KBM-7 (cell line): Measurements from ENCODE around the gene DENND1A.

Source experiments
- DNase-seq: peaks from one replicate; pipeline ENCODE4 v3.0.0-alpha.2; 2015
- in situ Hi-C: fragments of 300-500 bp; cut with MboI; formaldehyde crosslinking; loops from 2 replicates; pipeline ENCODE4 v1.14.3; 2020; ENCODE audit warnings: low sequenced_read_pairs, low pct_unique_long_range_greater_than_20kb, mixed read lengths

DENND1A gene

GRCh38 chr9:123723135-123723875, 206.6 kb downstream of the DENND1A start:
- no peak for DNase-seq
- in situ Hi-C loops = no loop called here

- no peak for DNase-seq
- in situ Hi-C loops = no loop called here
These were observed 207.5 kb downstream of the DENND1A start for GRCh38 chr9:123722378-123722777.

- DNase-seq = no peak
- in situ Hi-C loops = no loop called here
These were observed 211.7 kb downstream of the DENND1A start for GRCh38 chr9:123718188-123718587.

GRCh38 chr9:123717581-123718175, 212.2 kb downstream of the DENND1A start:
- in situ Hi-C loops = no loop called here
- no peak for DNase-seq

- DNase-seq = no peak
- in situ Hi-C loops = no loop called here
These were observed 213.5 kb downstream of the DENND1A start for GRCh38 chr9:123716339-123716945.

- no peak for DNase-seq
- in situ Hi-C loops = no loop called here
These were observed 214.7 kb downstream of the DENND1A start for GRCh38 chr9:123715258-123715657.

- no peak for DNase-seq
- in situ Hi-C loops = no loop called here
These were observed 216.6 kb downstream of the DENND1A start for GRCh38 chr9:123713282-123713681.

- in situ Hi-C loops = no loop called here
These were observed 217.5 kb downstream of the DENND1A start for GRCh38 chr9:123712399-123712798.

GRCh38 chr9:123710299-123710698, 219.6 kb downstream of the DENND1A start:
- DNase-seq = no peak
- in situ Hi-C loops = no loop called here

More at GRCh38 chr9:123712399-123712798, 217.5 kb downstream of the DENND1A start:
- DNase-seq = no peak

GRCh38 chr9:123702483-123702882, 227.4 kb downstream of the DENND1A start:
- in situ Hi-C loops = no loop called here
- DNase-seq = no peak

GRCh38 chr9:123697686-123698085, 232.2 kb downstream of the DENND1A start:
- no peak for DNase-seq
- in situ Hi-C loops = no loop called here

GRCh38 chr9:123696476-123696875, 233.4 kb downstream of the DENND1A start:
- in situ Hi-C loops = no loop called here
- no peak for DNase-seq

GRCh38 chr9:123695386-123695785, 234.5 kb downstream of the DENND1A start:
- in situ Hi-C loops = no loop called here
- no peak for DNase-seq

GRCh38 chr9:123691765-123692303, 238.1 kb downstream of the DENND1A start:
- DNase-seq = no peak
- in situ Hi-C loops = no loop called here

GRCh38 chr9:123689701-123690428, 240.1 kb downstream of the DENND1A start:
- in situ Hi-C loops = no loop called here
- no peak for DNase-seq

- DNase-seq = no peak
- in situ Hi-C loops = no loop called here
These were observed 242.6 kb downstream of the DENND1A start for GRCh38 chr9:123687246-123687751.

GRCh38 chr9:123686829-123687192, 243.1 kb downstream of the DENND1A start:
- no peak for DNase-seq
- in situ Hi-C loops = no loop called here

GRCh38 chr9:123686131-123686828, 243.6 kb downstream of the DENND1A start:
- no peak for DNase-seq
- in situ Hi-C loops = no loop called here
